Colonic mucosa (tissue), 4 donors: ENCODE data around the gene DPF3. TPM values are rescaled to one million over a fixed set of nuclear protein-coding genes. Genes with fewer than 3 reads are reported as not detected.

Experiments used
- DNase-seq: peaks from one replicate; pipeline ENCODE4 v3.0.0-alpha.2; 2020
- H3K27ac ChIP-seq: fragments of 200-600 bp; one replicate; pipeline ENCODE4 v1.8.0; 2021
- H3K27me3 ChIP-seq: fragments of 200-600 bp; one replicate; pipeline ENCODE4 v1.8.0; 2021
- H3K36me3 ChIP-seq: fragments of 200-600 bp; one replicate; pipeline ENCODE4 v1.8.0; 2021
- H3K4me1 ChIP-seq: fragments of 200-600 bp; one replicate; pipeline ENCODE4 v1.8.0; 2021; ENCODE audit warnings: mild to moderate bottlenecking
- H3K4me3 ChIP-seq: fragments of 200-600 bp; one replicate; pipeline ENCODE4 v1.8.0; 2021
- H3K9ac ChIP-seq, 2 donors: one replicate each; pipeline ENCODE4 v1.7.0; 2013; ENCODE audit warnings: control low read depth in 2 of 2, low read depth in 2 of 2, low read length in 2 of 2
- H3K9me3 ChIP-seq: fragments of 200-600 bp; one replicate; pipeline ENCODE4 v1.8.0; 2021
- intact Hi-C: fragments of 100-400 bp; cut with DNase I; formaldehyde crosslinking; loops from one replicate; pipeline ENCODE4 v1.14.1; 2022
- total RNA-seq, 2 donors: library from RNA; stranded (reverse); fragmentation: NEBNext Ultra II Directional in 1 of 2; extraction: Animal tissue kit (Norgen Biotek cat#: 25700) in 1 of 2; gene quantifications; one replicate each; pipeline ENCODE4 v1.2.1, GENCODE V29; 2021
- TF ChIP-seq, protein P1 (sequence below): fragments of 200-600 bp; IDR thresholded peaks from one replicate; pipeline ENCODE4 v1.8.0; 2022; ENCODE audit warnings: antibody characterized with exemption, mild to moderate bottlenecking
- donor health status: healthy.
- donor health status: DM: no; HTN: no; CAD: no.
- donor health status: DM: no; HTN: no; CAD: no.

DPF3 gene
- total RNA-seq, 2 donors from 2014 or later, result 6.7 to 14.0 TPM

GRCh38 chr14:72745991-72746980 is 147.6 kb downstream of the DPF3 start:
- no peak overlapping the region for H3K27ac ChIP-seq
- peak; percentile 13 for DNase-seq
- intact Hi-C loops, result no loop called here

DNA sequence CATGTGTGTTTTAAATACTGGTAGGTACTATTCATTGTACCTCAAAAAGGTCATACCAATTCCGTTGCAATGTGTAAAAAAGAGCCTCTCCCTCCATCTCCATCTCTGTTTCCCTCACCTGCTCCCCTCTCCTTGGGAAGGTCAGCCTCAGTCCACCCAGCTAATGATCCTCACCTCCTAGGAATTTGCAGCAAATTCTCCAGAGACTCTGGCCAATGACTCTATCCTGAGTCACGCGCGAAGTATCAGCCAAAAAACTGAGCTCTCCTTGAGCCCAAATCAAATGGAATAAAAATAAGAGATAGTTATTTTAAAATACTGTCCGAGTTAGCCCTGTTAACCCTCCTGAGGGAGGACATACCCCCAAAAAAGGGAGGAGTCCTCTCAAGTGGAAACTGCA is 148.4 kb downstream of the DPF3 start:
- H3K36me3 ChIP-seq, result no peaks in the 10 kb centered on the region
- DNase-seq, result peak; percentile 1
- intact Hi-C loops, result no loop called here

More at GRCh38 chr14:72745991-72746980, 147.6 kb downstream of the DPF3 start:
- TF ChIP-seq, protein P1, sequence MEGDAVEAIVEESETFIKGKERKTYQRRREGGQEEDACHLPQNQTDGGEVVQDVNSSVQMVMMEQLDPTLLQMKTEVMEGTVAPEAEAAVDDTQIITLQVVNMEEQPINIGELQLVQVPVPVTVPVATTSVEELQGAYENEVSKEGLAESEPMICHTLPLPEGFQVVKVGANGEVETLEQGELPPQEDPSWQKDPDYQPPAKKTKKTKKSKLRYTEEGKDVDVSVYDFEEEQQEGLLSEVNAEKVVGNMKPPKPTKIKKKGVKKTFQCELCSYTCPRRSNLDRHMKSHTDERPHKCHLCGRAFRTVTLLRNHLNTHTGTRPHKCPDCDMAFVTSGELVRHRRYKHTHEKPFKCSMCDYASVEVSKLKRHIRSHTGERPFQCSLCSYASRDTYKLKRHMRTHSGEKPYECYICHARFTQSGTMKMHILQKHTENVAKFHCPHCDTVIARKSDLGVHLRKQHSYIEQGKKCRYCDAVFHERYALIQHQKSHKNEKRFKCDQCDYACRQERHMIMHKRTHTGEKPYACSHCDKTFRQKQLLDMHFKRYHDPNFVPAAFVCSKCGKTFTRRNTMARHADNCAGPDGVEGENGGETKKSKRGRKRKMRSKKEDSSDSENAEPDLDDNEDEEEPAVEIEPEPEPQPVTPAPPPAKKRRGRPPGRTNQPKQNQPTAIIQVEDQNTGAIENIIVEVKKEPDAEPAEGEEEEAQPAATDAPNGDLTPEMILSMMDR, result no peak
- no peaks in the 10 kb centered on the region for H3K27me3 ChIP-seq
- H3K9ac ChIP-seq, result no peak overlapping the region
- H3K9me3 ChIP-seq, result no peaks in the 10 kb centered on the region
- no peaks in the 10 kb centered on the region for H3K36me3 ChIP-seq
- no peak overlapping the region for H3K4me3 ChIP-seq
- H3K4me1 ChIP-seq, result no peaks in the 10 kb centered on the region

GRCh38 chr14:72744416-72745120 is 149.3 kb downstream of the DPF3 start:
- no peak overlapping the region for H3K27ac ChIP-seq
- no peaks in the 10 kb centered on the region for H3K36me3 ChIP-seq
- peak; percentile 5 for DNase-seq
- H3K27me3 ChIP-seq, result no peaks in the 10 kb centered on the region
- H3K4me3 ChIP-seq, result no peak overlapping the region
- no peaks in the 10 kb centered on the region for H3K9me3 ChIP-seq
- intact Hi-C loops, result no loop called here
- H3K9ac ChIP-seq, result no peak overlapping the region
- no peaks in the 10 kb centered on the region for H3K4me1 ChIP-seq
- TF ChIP-seq, protein P1, result no peak

More for the DNA sequence above, 148.4 kb downstream of the DPF3 start:
- Histone ChIP-seq H3K27ac (no peak overlapping the region), H3K4me1 (no peaks in the 10 kb centered on the region), H3K27me3 (no peaks in the 10 kb centered on the region), H3K4me3 (no peak overlapping the region), H3K9ac (no peak overlapping the region), H3K9me3 (no peaks in the 10 kb centered on the region)
- TF ChIP-seq, protein P1, result no peak

- intact Hi-C loops, result no loop called here
- Histone ChIP-seq H3K9ac (no peak overlapping the region), H3K27ac (no peak overlapping the region), H3K9me3 (no peaks in the 10 kb centered on the region), H3K4me1 (no peaks in the 10 kb centered on the region), H3K27me3 (no peaks in the 10 kb centered on the region), H3K36me3 (no peaks in the 10 kb centered on the region), H3K4me3 (no peak overlapping the region)
- DNase-seq, result peak; percentile 9
- TF ChIP-seq, protein P1, result no peak
Measured at GRCh38 chr14:72743626-72744025, 150.3 kb downstream of the DPF3 start.

DNA sequence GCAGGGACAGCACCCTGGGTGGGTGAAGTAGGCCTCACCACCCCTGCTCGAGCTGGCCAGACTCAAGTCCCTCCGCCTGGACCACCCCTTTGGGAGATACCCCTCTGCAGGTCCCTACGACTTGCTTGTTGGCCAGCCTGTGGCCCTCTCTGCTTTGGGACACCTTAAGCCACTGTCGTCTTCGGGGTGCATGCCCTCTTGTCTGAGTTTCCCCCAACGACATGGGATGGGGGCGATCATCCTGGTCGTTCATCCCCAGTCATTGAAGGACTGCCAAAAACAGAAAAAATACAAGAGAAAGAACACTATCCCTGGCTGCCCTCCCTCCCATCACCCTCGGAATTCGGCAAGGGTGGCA is 151.1 kb downstream of the DPF3 start:
- intact Hi-C loops, result no loop called here
- H3K27me3 ChIP-seq, result no peaks in the 10 kb centered on the region
- no peak overlapping the region for H3K27ac ChIP-seq
- H3K4me3 ChIP-seq, result no peak overlapping the region
- H3K36me3 ChIP-seq, result no peaks in the 10 kb centered on the region
- DNase-seq, result peak; percentile 13
- no peaks in the 10 kb centered on the region for H3K9me3 ChIP-seq
- H3K4me1 ChIP-seq, result no peaks in the 10 kb centered on the region
- TF ChIP-seq, protein P1, result no peak
- no peak overlapping the region for H3K9ac ChIP-seq
